Natural killer cell (primary cell): ENCODE data around the gene SUPT16H. TPM values are rescaled to one million over a fixed set of nuclear protein-coding genes. Genes with fewer than 3 reads are reported as not detected.

Experiments
- ATAC-seq, 3 donors: fragments of 150-1000 bp in 2 of 3; fragments of 200-7000 bp in 1 of 3; cut with Tn5 transposase; 1 replicate in 1 of 3; 2 replicates in 2 of 3; pipeline ENCODE4 v1.10.0; 2021; ENCODE audit warnings: mild to moderate bottlenecking in 2 of 3, moderate library complexity in 2 of 3
- DNase-seq, 2 donors: peaks; one replicate each; pipeline versions ENCODE4 v3.0.0 to v3.0.0-alpha.2; 2013 to 2021; ENCODE audit warnings: mixed read lengths in 1 of 2
- H3K27ac ChIP-seq: one replicate; pipeline ENCODE4 v1.5.1; 2013; ENCODE audit warnings: mild to moderate bottlenecking, low read length
- H3K27me3 ChIP-seq: one replicate; pipeline ENCODE4 v1.6.1; 2013; ENCODE audit warnings: low read length; ENCODE audit not compliant: control insufficient read depth, insufficient read depth
- H3K36me3 ChIP-seq: one replicate; pipeline ENCODE4 v1.6.1; 2013; ENCODE audit warnings: low read length; ENCODE audit not compliant: control insufficient read depth, insufficient read depth
- H3K4me1 ChIP-seq: one replicate; pipeline ENCODE4 v1.6.1; 2013; ENCODE audit warnings: low read length; ENCODE audit not compliant: control insufficient read depth, insufficient read depth
- H3K4me3 ChIP-seq: one replicate; pipeline ENCODE4 v1.5.1; 2013; ENCODE audit warnings: low read length
- H3K9me3 ChIP-seq: one replicate; pipeline ENCODE4 v1.6.1; 2013; ENCODE audit warnings: low read length; ENCODE audit not compliant: control insufficient read depth, insufficient read depth
- H3K27ac Mint-ChIP-seq, 2 donors: one replicate each; pipeline ENCODE4 v1.8.0; 2022; ENCODE audit warnings: mild to moderate bottlenecking in 2 of 2, mixed read lengths in 2 of 2, moderate library complexity in 1 of 2
- H3K27me3 Mint-ChIP-seq, 2 donors: one replicate each; pipeline ENCODE4 v1.8.0; 2022; ENCODE audit warnings: low read depth in 2 of 2, mixed read lengths in 2 of 2
- H3K36me3 Mint-ChIP-seq: one replicate; pipeline ENCODE4 v1.8.0; 2022; ENCODE audit warnings: mixed read lengths
- H3K4me1 Mint-ChIP-seq, 2 donors: one replicate each; pipeline ENCODE4 v1.8.0; 2022; ENCODE audit warnings: mixed read lengths in 2 of 2
- H3K4me3 Mint-ChIP-seq: one replicate; pipeline ENCODE4 v1.8.0; 2022; ENCODE audit warnings: mild to moderate bottlenecking, moderate library complexity, mixed read lengths
- H3K9me3 Mint-ChIP-seq, 2 donors: one replicate each; pipeline ENCODE4 v1.8.0; 2022; ENCODE audit warnings: mixed read lengths in 2 of 2
- CTCF ChIP-seq: fragments of 200-600 bp; IDR thresholded peaks from one replicate; pipeline ENCODE4 v1.8.0; 2022; ENCODE audit warnings: antibody characterized with exemption
- WGBS: methylation state at CpG from one replicate; pipeline ENCODE4 v1.1.7; 2013; ENCODE audit warnings: missing lambda C conversion rate; ENCODE audit not compliant: insufficient coverage; 5-methylcytosine and 5-hydroxymethylcytosine counted together
- intact Hi-C: fragments of 100-400 bp; cut with micrococcal nuclease; formaldehyde crosslinking; loops from one replicate; pipeline ENCODE4 v1.14.2; 2022
- total RNA-seq, 4 donors: library from RNA; stranded (reverse); fragments of 120-200 nt in 1 of 4; gene quantifications; one replicate each; pipeline versions ENCODE4 v1.2.3 to v1.2.4, GENCODE V29; 2013 to 2022

Gene SUPT16H
- total RNA-seq, 3 donors from 2014 or later (not counting 1 experiment from before 2014, with no cell fraction given) = 60.3 to 72.6 (median 65.1) TPM

GRCh38 chr14:21343035-21343794 lies 40.6 kb downstream of the SUPT16H start:
- Mint-ChIP-seq H3K4me3 (no peak overlapping the region), H3K4me1 (peaks cover 0 to 4% of the 10 kb centered on the region in 2 donors), H3K36me3 (no peaks in the 10 kb centered on the region), H3K27ac (no peak overlapping the region), H3K27me3 (peaks cover 4 to 7% of the 10 kb centered on the region in 2 donors), H3K9me3 (no peaks in the 10 kb centered on the region)
- Histone ChIP-seq H3K4me1 (no peaks in the 10 kb centered on the region), H3K36me3 (no peaks in the 10 kb centered on the region), H3K27ac (no peak overlapping the region), H3K9me3 (no peaks in the 10 kb centered on the region), H3K4me3 (no peak overlapping the region), H3K27me3 (no peaks in the 10 kb centered on the region)
- intact Hi-C loops = no loop called here
- DNase-seq (no peak), ATAC-seq (no peak)
- 77% methylated on average over 13 of the region's 13 CpGs for WGBS
- TF ChIP-seq CTCF = no peak

GRCh38 chr14:21334202-21334906 lies 49.5 kb downstream of the SUPT16H start:
- no peak overlapping the region for H3K4me3 ChIP-seq
- Mint-ChIP-seq H3K36me3 (no peaks in the 10 kb centered on the region), H3K27ac (no peak overlapping the region), H3K4me1 (no peaks in the 10 kb centered on the region), H3K4me3 (no peak overlapping the region), H3K9me3 (no peaks in the 10 kb centered on the region), H3K27me3 (peaks cover 0 to under 1% of the 10 kb centered on the region in 2 donors)
- no peaks in the 10 kb centered on the region for H3K9me3 ChIP-seq
- TF ChIP-seq CTCF = no peak
- no peak overlapping the region for H3K27ac ChIP-seq
- WGBS = 83% methylated on average over 9 of the region's 9 CpGs
- H3K4me1 ChIP-seq = no peaks in the 10 kb centered on the region
- H3K27me3 ChIP-seq = no peaks in the 10 kb centered on the region
- ATAC-seq = no peak
- DNase-seq = no peak
- no peaks in the 10 kb centered on the region for H3K36me3 ChIP-seq
- intact Hi-C loops = no loop called here

- no peak overlapping the region for H3K27ac ChIP-seq
- H3K27me3 Mint-ChIP-seq = no peaks in the 10 kb centered on the region
- H3K27ac Mint-ChIP-seq = no peak overlapping the region
- no peaks in the 10 kb centered on the region for H3K36me3 ChIP-seq
- H3K9me3 ChIP-seq = no peaks in the 10 kb centered on the region
- TF ChIP-seq CTCF = no peak
- H3K9me3 Mint-ChIP-seq = no peaks in the 10 kb centered on the region
- ATAC-seq (no peak), DNase-seq (no peak)
- WGBS = 87% methylated on average over 1 of the region's 2 CpGs
- H3K36me3 Mint-ChIP-seq = no peaks in the 10 kb centered on the region
- no peaks in the 10 kb centered on the region for H3K4me1 Mint-ChIP-seq
- no peaks in the 10 kb centered on the region for H3K27me3 ChIP-seq
- H3K4me3 Mint-ChIP-seq = no peak overlapping the region
- intact Hi-C loops = no loop called here
- H3K4me3 ChIP-seq = no peak overlapping the region
- H3K4me1 ChIP-seq = no peaks in the 10 kb centered on the region
Observed at GRCh38 chr14:21332950-21333349, 50.9 kb downstream of the SUPT16H start.
